ENCODE data around the gene JAK1. TPM values are rescaled to one million over a fixed set of nuclear protein-coding genes. Genes with fewer than 3 reads are reported as not detected.

Gene JAK1
- total and polyA plus RNA-seq, 10 of the 15 experiments (the other 5 are each of a cell fraction or from before 2014, with no cell fraction given): 9.6 to 45.5 (median 35.7) TPM

GRCh38 chr1:64839732-64840405 is 126.5 kb downstream of the JAK1 start (continued):
- no peak for TF ChIP-seq STAT1 (conservative IDR thresholded peaks at IDR 0.05)

DNA sequence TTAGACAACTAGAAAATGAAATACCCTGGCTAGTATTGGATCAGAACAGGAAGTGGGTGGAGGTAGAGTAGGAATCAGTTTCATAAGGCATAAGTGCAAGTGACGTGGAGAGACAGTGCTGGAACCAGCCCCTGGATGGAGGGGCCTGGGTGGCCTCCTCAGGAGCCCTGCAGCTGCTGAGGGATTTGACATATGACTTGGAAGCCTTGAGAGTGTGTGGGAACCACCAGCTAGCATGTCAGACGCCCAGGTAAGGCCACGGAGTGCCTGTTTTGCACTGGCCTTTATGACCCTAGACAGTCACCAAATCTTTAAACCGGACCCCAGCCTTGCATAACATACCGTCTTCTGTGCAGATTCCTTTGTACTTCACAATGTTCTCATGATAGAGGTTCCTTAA is 127.1 kb downstream of the JAK1 start:
- intact Hi-C loops (cut with micrococcal nuclease; ENCODE audit: unreplicated experiment): no loop called here
- WGBS (ENCODE audit: insufficient coverage, insufficient replicate concordance, low lambda C conversion rate, missing lambda C conversion rate): 76% methylated on average over 5 of the region's 5 CpGs
- RAD21 ChIA-PET (ENCODE audit: unreplicated experiment): no interaction called here
- no peak for ATAC-seq
- Histone ChIP-seq H3K4me2 (ENCODE audit: control insufficient read depth, insufficient read depth) (no peak overlapping the region), H2AFZ (ENCODE audit: control insufficient read depth, low read depth, low read length) (no peak overlapping the region), H3K4me1 (ENCODE audit: control insufficient read depth, insufficient read depth, low read length) (peaks cover 7% of the 10 kb centered on the region), H3K27me3 (replicated peaks in 1 of 2; ENCODE audit: control insufficient read depth in 2 of 2, insufficient read depth in 2 of 2, low read length in 1 of 2) (no peaks in the 10 kb centered on the region), H3K9ac (ENCODE audit: control insufficient read depth, insufficient read depth, low read length) (no peak overlapping the region), H3K27ac (ENCODE audit: control insufficient read depth, insufficient read depth) (no peak overlapping the region), H4K20me1 (ENCODE audit: control insufficient read depth, insufficient read depth) (no peaks in the 10 kb centered on the region; the same call in 1 of the 2 replicates), H3K36me3 (ENCODE audit: control insufficient read depth in 2 of 2, insufficient read depth in 2 of 2, low read length in 1 of 2) (peaks cover 11 to 53% of the 10 kb centered on the region in 2 experiments), H3K4me3 (no peak overlapping the region), H3K9me3 (replicated peaks; ENCODE audit: control insufficient read depth, insufficient read depth, low read length) (no peaks in the 10 kb centered on the region), H3K79me2 (ENCODE audit: control insufficient read depth, insufficient read depth, low read length) (no peaks in the 10 kb centered on the region)
- in situ Hi-C loops (cut with MboI): no loop called here
- TF ChIP-seq ZNF24 (IDR thresholded peaks at IDR 0.05) (no peak), IKZF2 (IDR thresholded peaks at IDR 0.05) (no peak), MYC (IDR thresholded peaks at IDR 0.05; ENCODE audit: insufficient read depth, insufficient read length, insufficient replicate concordance, low read length, severe bottlenecking) (no peak), IKZF1 (conservative IDR thresholded peaks at IDR 0.05) (no peak), MEF2A (IDR thresholded peaks at IDR 0.05; ENCODE audit: insufficient read depth, low read depth, low read length) (no peak), JUNB (IDR thresholded peaks at IDR 0.05) (no peak), SKIL (IDR thresholded peaks at IDR 0.05; ENCODE audit: low read depth, poor library complexity, severe bottlenecking) (no peak), ATF3 (IDR thresholded peaks at IDR 0.05; ENCODE audit: borderline replicate concordance, extremely low read depth, low read depth, low read length) (no peak), CBFB (IDR thresholded peaks at IDR 0.05; ENCODE audit: low read depth) (no peak), EP300 (IDR thresholded peaks at IDR 0.05; ENCODE audit: borderline replicate concordance in 1 of 2, control insufficient read depth in 1 of 2, low read depth in 2 of 2, low read length in 2 of 2) (no peak), NBN (IDR thresholded peaks at IDR 0.05) (no peak)
- BruUV-seq (replicated peaks): no TSS peak
- POLR2A ChIA-PET: no interaction called here
- CTCF ChIA-PET: no interaction called here
- FAIRE-seq: no peak
- DNase-seq (ENCODE audit: low read depth, low spot score): no peak
- SMC1A ChIA-PET (ENCODE audit: uncharacterized antibody, unreplicated experiment): no interaction called here
